GM23338 (cell line): ENCODE data around the gene POLE4. TPM values are rescaled to one million over a fixed set of nuclear protein-coding genes. Genes with fewer than 3 reads are reported as not detected.

Source experiments
- ATAC-seq: fragments of 200-7000 bp; cut with Tn5 transposase; 3 replicates; pipeline ENCODE4 v1.9.1; 2020
- DNase-seq: peaks from one replicate; pipeline ENCODE4 v3.0.0-alpha.2; 2015; ENCODE audit warnings: low spot score
- H2AFZ ChIP-seq: fragments of 200-600 bp; sonication (generic); 2 replicates; pipeline ENCODE4 v1.8.0; 2016; ENCODE audit warnings: antibody characterized with exemption, mild to moderate bottlenecking, moderate library complexity
- H3F3A ChIP-seq: fragments of 200-600 bp; sonication (generic); replicated peaks from 2 replicates; pipeline ENCODE4 v1.8.0; 2017; ENCODE audit warnings: antibody characterized with exemption, mixed run types, low read depth
- H3K27ac ChIP-seq: fragments of 200-600 bp; sonication (generic); 2 replicates; pipeline ENCODE4 v1.6.1; 2016; ENCODE audit warnings: low read depth
- H3K27me3 ChIP-seq: fragments of 200-600 bp; sonication (generic); 2 replicates; pipeline ENCODE4 v1.8.0; 2016; ENCODE audit warnings: mild to moderate bottlenecking, mixed run types, moderate library complexity; ENCODE audit not compliant: insufficient read depth
- H3K36me3 ChIP-seq: fragments of 200-600 bp; sonication (generic); 2 replicates; pipeline ENCODE4 v1.8.0; 2016; ENCODE audit warnings: mild to moderate bottlenecking; ENCODE audit not compliant: insufficient read depth
- H3K4me1 ChIP-seq: fragments of 200-600 bp; sonication (generic); 2 replicates; pipeline ENCODE4 v1.8.0; 2016; ENCODE audit warnings: mild to moderate bottlenecking, moderate library complexity; ENCODE audit not compliant: insufficient read depth
- H3K4me2 ChIP-seq: fragments of 200-600 bp; sonication (generic); 2 replicates; pipeline ENCODE4 v1.7.1; 2017; ENCODE audit warnings: mixed run types
- H3K4me3 ChIP-seq: fragments of 200-600 bp; sonication (generic); 2 replicates; pipeline ENCODE4 v1.6.1; 2016; ENCODE audit warnings: mixed run types
- H3K79me2 ChIP-seq: fragments of 200-600 bp; sonication (generic); replicated peaks from 2 replicates; pipeline ENCODE4 v1.8.0; 2017; ENCODE audit warnings: mild to moderate bottlenecking; ENCODE audit not compliant: insufficient read depth
- H3K9me2 ChIP-seq: fragments of 200-600 bp; sonication (generic); 2 replicates; pipeline ENCODE4 v1.8.0; 2017; ENCODE audit not compliant: insufficient read depth
- H4K20me1 ChIP-seq: fragments of 200-600 bp; sonication (generic); replicated peaks from 2 replicates; pipeline ENCODE4 v1.8.0; 2017; ENCODE audit warnings: mild to moderate bottlenecking; ENCODE audit not compliant: insufficient read depth
- H3K27ac Mint-ChIP-seq: 2 replicates; pipeline ENCODE4 v1.8.0; 2020; ENCODE audit warnings: inconsistent platforms, mild to moderate bottlenecking, moderate library complexity, mixed read lengths
- H3K27me3 Mint-ChIP-seq: 3 replicates; pipeline ENCODE4 v1.8.0; 2022; ENCODE audit warnings: low read depth, mild to moderate bottlenecking, moderate library complexity, mixed read lengths, inconsistent platforms; ENCODE audit not compliant: insufficient read depth, poor library complexity
- H3K36me3 Mint-ChIP-seq: 3 replicates; pipeline ENCODE4 v1.8.0; 2021; ENCODE audit warnings: low read depth, mild to moderate bottlenecking, inconsistent platforms, moderate library complexity, mixed read lengths
- H3K4me1 Mint-ChIP-seq: 3 replicates; pipeline ENCODE4 v1.8.0; 2020; ENCODE audit warnings: mild to moderate bottlenecking, inconsistent platforms, mixed read lengths
- H3K4me3 Mint-ChIP-seq: 3 replicates; pipeline ENCODE4 v1.8.0; 2021; ENCODE audit warnings: moderate library complexity, mild to moderate bottlenecking, inconsistent platforms, mixed read lengths
- H3K9me3 Mint-ChIP-seq: 3 replicates; pipeline ENCODE4 v1.8.0; 2020; ENCODE audit warnings: moderate library complexity, mild to moderate bottlenecking, inconsistent platforms, mixed read lengths
- CREB1 ChIP-seq: fragments of 250-450 bp; sonication (Bioruptor Pico); IDR thresholded peaks from 2 replicates; pipeline ENCODE4 v1.5.0; 2020; ENCODE audit warnings: low read depth, mild to moderate bottlenecking, moderate library complexity
- EZH2phosphoT487 ChIP-seq: fragments of 200-600 bp; sonication (generic); IDR thresholded peaks from one replicate; pipeline ENCODE4 v1.8.1; 2018; ENCODE audit warnings: antibody characterized with exemption; ENCODE audit not compliant: unreplicated experiment
- JUNB ChIP-seq: IDR thresholded peaks from one replicate; pipeline ENCODE4 v1.6.1; 2016; ENCODE audit warnings: antibody characterized with exemption; ENCODE audit not compliant: unreplicated experiment
- POLR2AphosphoS5 ChIP-seq: IDR thresholded peaks from 2 replicates; pipeline ENCODE4 v1.6.1; 2016; ENCODE audit warnings: antibody characterized with exemption, low read depth
- STAT1 ChIP-seq: IDR thresholded peaks from one replicate; pipeline ENCODE4 v1.6.1; 2016; ENCODE audit warnings: antibody characterized with exemption; ENCODE audit not compliant: unreplicated experiment
- ZNF114 ChIP-seq: fragments of 250-450 bp; sonication (Bioruptor Pico); IDR thresholded peaks from 2 replicates; pipeline ENCODE4 v1.5.0; 2020; ENCODE audit warnings: mild to moderate bottlenecking, moderate library complexity
- ZNF331 ChIP-seq: fragments of 250-450 bp; sonication (Bioruptor Pico); IDR thresholded peaks from 2 replicates; pipeline ENCODE4 v1.5.0; 2020; ENCODE audit warnings: low read depth, mild to moderate bottlenecking, moderate library complexity
- polyA plus RNA-seq: library from polyadenylated mRNA; unstranded; fragments of >200 nt; fragmentation: Nextera tagmentation; extraction: Ambion mirVana; gene quantifications from 2 replicates; pipeline ENCODE4 v1.2.1, GENCODE V29; 2016
- total RNA-seq: library from RNA; depleted of rRNA; stranded (reverse); fragments of >200 nt; shearing (Covaris generic); gene quantifications from 2 replicates; pipeline ENCODE4 v1.2.3, GENCODE V29; 2014
- TF ChIP-seq, protein P1 (sequence below), 2 experiments: fragments of 200-600 bp in 1 of 2; sonication (generic) in 1 of 2; conservative IDR thresholded peaks; 2 replicates each; pipeline versions ENCODE4 v1.5.1 to v1.6.1; 2016 to 2017; ENCODE audit warnings: antibody characterized with exemption in 2 of 2, low read depth in 2 of 2, mild to moderate bottlenecking in 2 of 2, moderate library complexity in 1 of 2
- TF ChIP-seq, protein P2 (sequence below): fragments of 250-450 bp; sonication (Bioruptor Pico); IDR thresholded peaks from 2 replicates; pipeline ENCODE4 v1.5.0; 2020; ENCODE audit warnings: mild to moderate bottlenecking, moderate library complexity
- TF ChIP-seq, protein P3 (sequence below): IDR thresholded peaks from 2 replicates; pipeline ENCODE4 v1.6.1; 2016; ENCODE audit warnings: antibody characterized with exemption

The POLE4 gene
- total and polyA plus RNA-seq, 2 experiments from 2014 or later: 24.4 to 105 TPM

DNA sequence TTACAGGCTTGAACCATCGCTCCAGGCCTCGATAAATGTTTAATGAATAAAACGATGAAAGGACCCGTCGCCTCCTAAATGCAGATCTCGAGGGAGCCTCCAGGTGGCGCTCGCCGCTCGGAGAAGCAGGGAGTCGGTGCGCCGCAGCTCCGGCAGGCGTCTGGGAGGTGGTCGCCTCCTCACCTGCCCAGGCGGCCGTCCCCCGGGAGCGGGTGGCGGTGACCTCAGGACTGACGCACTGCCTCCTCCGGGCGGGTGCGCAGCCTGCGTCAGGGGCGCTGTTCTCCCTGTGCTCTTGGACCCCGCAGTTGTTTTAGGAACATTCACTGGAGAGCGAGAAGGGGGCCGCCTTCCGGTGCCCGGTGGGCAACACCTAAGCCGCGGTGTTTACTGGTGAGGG, 38.6 kb upstream of the POLE4 start:
- no peaks in the 10 kb centered on the region for H3K36me3 ChIP-seq
- Mint-ChIP-seq H3K4me1 (no peaks in the 10 kb centered on the region), H3K9me3 (no peaks in the 10 kb centered on the region; the same call in 2 of the 3 replicates), H3K27me3 (peaks cover 4% of the 10 kb centered on the region), H3K4me3 (peak overlapping the region; percentile 54), H3K36me3 (no peaks in the 10 kb centered on the region), H3K27ac (no peak overlapping the region)
- no peaks in the 10 kb centered on the region for H3K27me3 ChIP-seq
- no peaks in the 10 kb centered on the region; the same call in 1 of the 2 replicates for H4K20me1 ChIP-seq
- peak overlapping the region; percentile 76 for H2AFZ ChIP-seq
- H3K4me3 ChIP-seq: peak overlapping the region; percentile 61
- peak overlapping the region; percentile 92 for H3K4me2 ChIP-seq
- peak; percentile 88 for DNase-seq
- H3F3A ChIP-seq: no peaks in the 10 kb centered on the region
- 0 out of 2 replicates have a peak, but pooled peaks cover 2% of the 10 kb centered on the region for H3K4me1 ChIP-seq
- no peak overlapping the region for H3K27ac ChIP-seq
- peak; percentile 96 for ATAC-seq
- no peaks in the 10 kb centered on the region for H3K79me2 ChIP-seq
- no peaks in the 10 kb centered on the region for H3K9me2 ChIP-seq
- TF ChIP-seq, protein P1, sequence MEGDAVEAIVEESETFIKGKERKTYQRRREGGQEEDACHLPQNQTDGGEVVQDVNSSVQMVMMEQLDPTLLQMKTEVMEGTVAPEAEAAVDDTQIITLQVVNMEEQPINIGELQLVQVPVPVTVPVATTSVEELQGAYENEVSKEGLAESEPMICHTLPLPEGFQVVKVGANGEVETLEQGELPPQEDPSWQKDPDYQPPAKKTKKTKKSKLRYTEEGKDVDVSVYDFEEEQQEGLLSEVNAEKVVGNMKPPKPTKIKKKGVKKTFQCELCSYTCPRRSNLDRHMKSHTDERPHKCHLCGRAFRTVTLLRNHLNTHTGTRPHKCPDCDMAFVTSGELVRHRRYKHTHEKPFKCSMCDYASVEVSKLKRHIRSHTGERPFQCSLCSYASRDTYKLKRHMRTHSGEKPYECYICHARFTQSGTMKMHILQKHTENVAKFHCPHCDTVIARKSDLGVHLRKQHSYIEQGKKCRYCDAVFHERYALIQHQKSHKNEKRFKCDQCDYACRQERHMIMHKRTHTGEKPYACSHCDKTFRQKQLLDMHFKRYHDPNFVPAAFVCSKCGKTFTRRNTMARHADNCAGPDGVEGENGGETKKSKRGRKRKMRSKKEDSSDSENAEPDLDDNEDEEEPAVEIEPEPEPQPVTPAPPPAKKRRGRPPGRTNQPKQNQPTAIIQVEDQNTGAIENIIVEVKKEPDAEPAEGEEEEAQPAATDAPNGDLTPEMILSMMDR (conservative IDR thresholded peaks at IDR 0.05; ENCODE audit: low read depth in 2 of 2): peak; percentile 76 to 96
- TF ChIP-seq CREB1 (CRISPR knock-in tag) (peak; percentile 76), JUNB (no peak)

DNA sequence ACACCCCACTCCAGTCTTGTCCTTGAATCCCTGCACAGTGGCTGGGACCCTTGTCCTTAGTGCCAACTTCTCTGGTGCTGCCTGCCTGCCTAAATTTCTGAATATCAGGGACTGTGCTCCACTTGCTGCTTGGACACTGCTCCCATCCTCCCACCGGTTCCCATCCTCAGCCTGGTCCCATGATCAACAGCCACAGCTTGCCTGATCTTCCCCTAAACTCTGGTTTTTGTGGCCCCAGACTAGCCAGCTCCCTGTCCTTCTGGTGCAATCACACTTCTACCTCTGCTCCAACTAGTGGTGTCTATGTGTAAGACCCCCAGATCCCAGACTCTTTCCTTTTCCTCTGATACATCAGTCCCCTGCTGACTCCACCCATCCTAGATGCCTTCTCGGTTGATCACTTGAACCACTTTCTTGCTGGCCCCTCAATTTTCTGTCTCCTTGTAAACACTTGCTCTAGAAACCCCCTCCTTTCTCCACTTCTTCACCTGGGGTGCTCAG, 37.2 kb upstream of the POLE4 start:
- Histone ChIP-seq H3K4me1 (0 out of 2 replicates have a peak, but pooled peaks cover 2% of the 10 kb centered on the region), H3K4me2 (no peak overlapping the region), H3K27me3 (no peaks in the 10 kb centered on the region), H2AFZ (no peak overlapping the region), H3K27ac (no peak overlapping the region), H3K4me3 (no peak overlapping the region), H3K9me2 (no peaks in the 10 kb centered on the region), H4K20me1 (no peaks in the 10 kb centered on the region; the same call in 1 of the 2 replicates), H3K36me3 (no peaks in the 10 kb centered on the region), H3F3A (no peaks in the 10 kb centered on the region), H3K79me2 (no peaks in the 10 kb centered on the region)
- DNase-seq (peak; percentile 51), ATAC-seq (no peak)
- no peaks in the 10 kb centered on the region for H3K36me3 Mint-ChIP-seq
- TF ChIP-seq EZH2phosphoT487 (no peak), STAT1 (no peak), ZNF331 (no peak), POLR2AphosphoS5 (no peak), CREB1 (CRISPR knock-in tag) (no peak), ZNF114 (CRISPR knock-in tag) (no peak)
- TF ChIP-seq, protein P1 (conservative IDR thresholded peaks at IDR 0.05; ENCODE audit: low read depth in 2 of 2): no peak
- TF ChIP-seq, protein P2, sequence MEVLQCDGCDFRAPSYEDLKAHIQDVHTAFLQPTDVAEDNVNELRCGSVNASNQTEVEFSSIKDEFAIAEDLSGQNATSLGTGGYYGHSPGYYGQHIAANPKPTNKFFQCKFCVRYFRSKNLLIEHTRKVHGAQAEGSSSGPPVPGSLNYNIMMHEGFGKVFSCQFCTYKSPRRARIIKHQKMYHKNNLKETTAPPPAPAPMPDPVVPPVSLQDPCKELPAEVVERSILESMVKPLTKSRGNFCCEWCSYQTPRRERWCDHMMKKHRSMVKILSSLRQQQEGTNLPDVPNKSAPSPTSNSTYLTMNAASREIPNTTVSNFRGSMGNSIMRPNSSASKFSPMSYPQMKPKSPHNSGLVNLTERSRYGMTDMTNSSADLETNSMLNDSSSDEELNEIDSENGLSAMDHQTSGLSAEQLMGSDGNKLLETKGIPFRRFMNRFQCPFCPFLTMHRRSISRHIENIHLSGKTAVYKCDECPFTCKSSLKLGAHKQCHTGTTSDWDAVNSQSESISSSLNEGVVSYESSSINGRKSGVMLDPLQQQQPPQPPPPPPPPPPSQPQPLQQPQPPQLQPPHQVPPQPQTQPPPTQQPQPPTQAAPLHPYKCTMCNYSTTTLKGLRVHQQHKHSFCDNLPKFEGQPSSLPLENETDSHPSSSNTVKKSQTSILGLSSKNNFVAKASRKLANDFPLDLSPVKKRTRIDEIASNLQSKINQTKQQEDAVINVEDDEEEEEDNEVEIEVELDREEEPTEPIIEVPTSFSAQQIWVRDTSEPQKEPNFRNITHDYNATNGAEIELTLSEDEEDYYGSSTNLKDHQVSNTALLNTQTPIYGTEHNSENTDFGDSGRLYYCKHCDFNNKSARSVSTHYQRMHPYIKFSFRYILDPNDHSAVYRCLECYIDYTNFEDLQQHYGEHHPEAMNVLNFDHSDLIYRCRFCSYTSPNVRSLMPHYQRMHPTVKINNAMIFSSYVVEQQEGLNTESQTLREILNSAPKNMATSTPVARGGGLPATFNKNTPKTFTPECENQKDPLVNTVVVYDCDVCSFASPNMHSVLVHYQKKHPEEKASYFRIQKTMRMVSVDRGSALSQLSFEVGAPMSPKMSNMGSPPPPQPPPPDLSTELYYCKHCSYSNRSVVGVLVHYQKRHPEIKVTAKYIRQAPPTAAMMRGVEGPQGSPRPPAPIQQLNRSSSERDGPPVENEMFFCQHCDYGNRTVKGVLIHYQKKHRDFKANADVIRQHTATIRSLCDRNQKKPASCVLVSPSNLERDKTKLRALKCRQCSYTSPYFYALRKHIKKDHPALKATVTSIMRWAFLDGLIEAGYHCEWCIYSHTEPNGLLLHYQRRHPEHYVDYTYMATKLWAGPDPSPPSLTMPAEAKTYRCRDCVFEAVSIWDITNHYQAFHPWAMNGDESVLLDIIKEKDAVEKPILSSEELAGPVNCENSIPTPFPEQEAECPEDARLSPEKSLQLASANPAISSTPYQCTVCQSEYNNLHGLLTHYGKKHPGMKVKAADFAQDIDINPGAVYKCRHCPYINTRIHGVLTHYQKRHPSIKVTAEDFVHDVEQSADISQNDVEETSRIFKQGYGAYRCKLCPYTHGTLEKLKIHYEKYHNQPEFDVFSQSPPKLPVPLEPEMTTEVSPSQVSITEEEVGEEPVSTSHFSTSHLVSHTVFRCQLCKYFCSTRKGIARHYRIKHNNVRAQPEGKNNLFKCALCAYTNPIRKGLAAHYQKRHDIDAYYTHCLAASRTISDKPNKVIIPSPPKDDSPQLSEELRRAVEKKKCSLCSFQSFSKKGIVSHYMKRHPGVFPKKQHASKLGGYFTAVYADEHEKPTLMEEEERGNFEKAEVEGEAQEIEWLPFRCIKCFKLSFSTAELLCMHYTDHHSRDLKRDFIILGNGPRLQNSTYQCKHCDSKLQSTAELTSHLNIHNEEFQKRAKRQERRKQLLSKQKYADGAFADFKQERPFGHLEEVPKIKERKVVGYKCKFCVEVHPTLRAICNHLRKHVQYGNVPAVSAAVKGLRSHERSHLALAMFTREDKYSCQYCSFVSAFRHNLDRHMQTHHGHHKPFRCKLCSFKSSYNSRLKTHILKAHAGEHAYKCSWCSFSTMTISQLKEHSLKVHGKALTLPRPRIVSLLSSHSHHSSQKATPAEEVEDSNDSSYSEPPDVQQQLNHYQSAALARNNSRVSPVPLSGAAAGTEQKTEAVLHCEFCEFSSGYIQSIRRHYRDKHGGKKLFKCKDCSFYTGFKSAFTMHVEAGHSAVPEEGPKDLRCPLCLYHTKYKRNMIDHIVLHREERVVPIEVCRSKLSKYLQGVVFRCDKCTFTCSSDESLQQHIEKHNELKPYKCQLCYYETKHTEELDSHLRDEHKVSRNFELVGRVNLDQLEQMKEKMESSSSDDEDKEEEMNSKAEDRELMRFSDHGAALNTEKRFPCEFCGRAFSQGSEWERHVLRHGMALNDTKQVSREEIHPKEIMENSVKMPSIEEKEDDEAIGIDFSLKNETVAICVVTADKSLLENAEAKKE (CRISPR knock-in tag): no peak
- TF ChIP-seq, protein P3, sequence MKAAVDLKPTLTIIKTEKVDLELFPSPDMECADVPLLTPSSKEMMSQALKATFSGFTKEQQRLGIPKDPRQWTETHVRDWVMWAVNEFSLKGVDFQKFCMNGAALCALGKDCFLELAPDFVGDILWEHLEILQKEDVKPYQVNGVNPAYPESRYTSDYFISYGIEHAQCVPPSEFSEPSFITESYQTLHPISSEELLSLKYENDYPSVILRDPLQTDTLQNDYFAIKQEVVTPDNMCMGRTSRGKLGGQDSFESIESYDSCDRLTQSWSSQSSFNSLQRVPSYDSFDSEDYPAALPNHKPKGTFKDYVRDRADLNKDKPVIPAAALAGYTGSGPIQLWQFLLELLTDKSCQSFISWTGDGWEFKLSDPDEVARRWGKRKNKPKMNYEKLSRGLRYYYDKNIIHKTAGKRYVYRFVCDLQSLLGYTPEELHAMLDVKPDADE: no peak
- no peak overlapping the region for H3K27ac Mint-ChIP-seq
- no peak overlapping the region for H3K4me3 Mint-ChIP-seq
- peaks cover 4% of the 10 kb centered on the region for H3K27me3 Mint-ChIP-seq
- no peaks in the 10 kb centered on the region; the same call in 2 of the 3 replicates for H3K9me3 Mint-ChIP-seq
- H3K4me1 Mint-ChIP-seq: peaks cover 2% of the 10 kb centered on the region; the same call in 1 of the 3 replicates
